Skeletal muscle satellite cell (primary cell): ENCODE data around the gene EOGT.

ENCODE experiments used
- H3K27me3 ChIP-seq: 2 replicates; pipeline ENCODE4 v1.7.0; 2013; ENCODE audit warnings: low read length; ENCODE audit not compliant: control insufficient read depth, insufficient read depth
- H3K36me3 ChIP-seq: 2 replicates; pipeline ENCODE4 v1.7.0; 2013; ENCODE audit warnings: mild to moderate bottlenecking, control low read depth, low read length; ENCODE audit not compliant: insufficient read depth
- H3K4me1 ChIP-seq: 2 replicates; pipeline ENCODE4 v1.7.0; 2013; ENCODE audit warnings: low read length; ENCODE audit not compliant: control insufficient read depth, insufficient read depth
- H3K4me2 ChIP-seq: 2 replicates; pipeline ENCODE4 v1.7.0; 2013; ENCODE audit warnings: mild to moderate bottlenecking, low read length
- H3K4me3 ChIP-seq: 2 replicates; pipeline ENCODE4 v1.7.0; 2013; ENCODE audit warnings: low read length
- H3K9ac ChIP-seq: 2 replicates; pipeline ENCODE4 v1.7.0; 2013; ENCODE audit warnings: mild to moderate bottlenecking, low read depth, low read length, moderate library complexity
- H3K9me3 ChIP-seq: replicated peaks from 2 replicates; pipeline ENCODE4 v1.7.0; 2013; ENCODE audit warnings: mild to moderate bottlenecking, control low read depth, low read length

The EOGT gene

DNA sequence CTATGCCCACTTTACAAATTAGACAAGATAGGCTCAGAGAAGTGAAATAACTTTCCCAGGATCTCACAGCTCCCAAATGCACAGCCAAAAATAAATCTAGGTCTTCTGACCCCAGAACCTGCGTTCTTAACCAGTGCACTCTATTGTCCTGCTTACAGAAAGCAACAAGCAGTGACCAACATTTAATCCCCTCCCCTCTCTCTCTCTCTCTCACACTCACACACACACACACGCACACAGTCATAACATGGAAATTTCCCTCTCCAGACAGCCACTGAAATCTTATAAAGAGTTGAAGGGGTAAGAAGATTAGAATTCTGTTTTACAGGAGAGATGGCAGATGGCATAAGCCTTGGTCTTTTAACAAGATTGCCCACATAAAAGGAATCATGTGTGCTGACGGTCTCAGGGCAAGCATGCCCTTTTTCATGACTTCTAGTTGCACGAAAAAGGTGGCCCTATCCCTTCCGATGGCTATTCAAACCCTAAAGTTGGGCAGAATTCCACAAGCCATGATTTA, 29.4 kb downstream of the EOGT start:
- H3K27me3 ChIP-seq = no peaks in the 10 kb centered on the region
- H3K4me2 ChIP-seq = no peak overlapping the region
- H3K36me3 ChIP-seq = peaks cover 89% of the 10 kb centered on the region
- no peaks in the 10 kb centered on the region for H3K4me1 ChIP-seq
- no peak overlapping the region for H3K9ac ChIP-seq
- no peaks in the 10 kb centered on the region for H3K9me3 ChIP-seq
- no peak overlapping the region for H3K4me3 ChIP-seq

DNA sequence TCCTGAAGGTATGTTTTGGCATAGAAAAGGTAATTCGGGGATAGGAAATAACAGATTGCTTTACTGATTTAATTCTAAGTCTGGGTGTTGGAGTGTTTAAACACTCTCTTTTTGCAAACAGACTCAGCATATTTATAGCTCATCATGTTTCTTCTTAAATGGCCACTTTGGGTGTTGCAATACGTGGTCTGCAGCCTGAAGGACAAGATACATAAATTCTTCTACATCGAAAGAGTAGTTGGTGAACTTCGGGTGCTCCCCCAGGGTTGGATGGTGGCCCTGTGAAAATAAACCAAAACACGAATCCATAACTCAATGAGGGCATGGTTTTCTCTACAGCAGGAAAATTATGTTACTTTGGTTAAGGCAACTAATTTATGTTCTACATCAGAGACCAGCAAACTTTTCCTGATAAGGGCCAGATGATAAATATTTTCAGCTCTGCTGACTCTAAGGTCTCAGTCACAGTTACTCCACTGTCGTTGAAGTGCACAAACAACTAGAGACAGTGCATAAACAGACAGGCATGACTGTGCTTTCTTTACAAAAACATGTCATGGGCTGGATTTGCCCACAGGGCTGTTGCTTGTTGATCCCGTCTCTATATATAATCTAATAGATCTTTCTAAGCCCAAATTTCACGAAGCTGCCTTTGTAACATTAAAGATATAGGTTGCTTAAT, 35.9 kb downstream of the EOGT start:
- Histone ChIP-seq H3K9me3 (no peaks in the 10 kb centered on the region), H3K4me1 (no peaks in the 10 kb centered on the region), H3K9ac (no peak overlapping the region), H3K4me3 (no peak overlapping the region), H3K27me3 (no peaks in the 10 kb centered on the region), H3K36me3 (peaks cover 57% of the 10 kb centered on the region), H3K4me2 (no peak overlapping the region)

DNA sequence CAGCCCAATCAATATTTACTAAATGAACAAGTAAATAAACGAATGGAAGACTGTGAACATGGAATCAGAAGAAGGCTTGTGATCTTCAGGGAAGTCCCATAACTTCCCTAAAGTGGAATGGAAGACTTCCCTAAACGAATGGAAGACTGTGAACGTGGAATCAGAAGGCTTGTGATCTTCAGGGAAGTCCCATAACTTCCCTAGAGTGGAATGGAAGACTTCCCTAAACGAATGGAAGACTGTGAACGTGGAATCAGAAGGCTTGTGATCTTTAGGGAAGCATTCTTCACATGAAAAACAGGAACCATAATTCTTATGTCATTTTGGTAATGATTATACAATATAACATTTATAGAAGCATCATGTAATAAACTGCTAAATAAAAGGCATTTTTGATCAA, 38.8 kb downstream of the EOGT start:
- Histone ChIP-seq H3K27me3 (peaks cover 13% of the 10 kb centered on the region), H3K4me1 (no peaks in the 10 kb centered on the region), H3K4me3 (no peak overlapping the region), H3K9me3 (no peaks in the 10 kb centered on the region), H3K9ac (no peak overlapping the region), H3K4me2 (no peak overlapping the region), H3K36me3 (peaks cover 33% of the 10 kb centered on the region)

DNA sequence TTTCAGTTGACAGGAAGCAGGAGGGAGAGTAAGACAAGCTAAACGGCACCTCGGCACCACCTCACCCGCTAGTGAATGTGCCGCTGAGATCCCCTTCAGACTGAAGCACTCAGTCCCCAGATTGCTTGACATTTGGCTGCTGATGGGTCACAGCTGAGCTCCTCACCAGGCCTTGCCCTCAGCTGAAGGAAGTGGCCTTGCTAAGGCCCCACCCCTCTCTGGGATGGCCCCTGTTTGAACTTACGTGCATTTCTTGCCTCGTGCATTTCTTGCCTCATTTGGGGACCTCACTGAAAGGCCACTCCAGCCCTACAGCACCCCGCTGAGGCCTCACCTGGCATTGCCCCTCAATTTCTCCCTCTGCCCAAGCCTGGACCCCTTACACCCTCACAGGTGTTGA, 39.8 kb downstream of the EOGT start:
- Histone ChIP-seq H3K4me3 (no peak overlapping the region), H3K9ac (no peak overlapping the region), H3K4me2 (no peak overlapping the region), H3K9me3 (no peaks in the 10 kb centered on the region), H3K27me3 (peaks cover 23% of the 10 kb centered on the region), H3K4me1 (no peaks in the 10 kb centered on the region), H3K36me3 (peaks cover 23% of the 10 kb centered on the region)

DNA sequence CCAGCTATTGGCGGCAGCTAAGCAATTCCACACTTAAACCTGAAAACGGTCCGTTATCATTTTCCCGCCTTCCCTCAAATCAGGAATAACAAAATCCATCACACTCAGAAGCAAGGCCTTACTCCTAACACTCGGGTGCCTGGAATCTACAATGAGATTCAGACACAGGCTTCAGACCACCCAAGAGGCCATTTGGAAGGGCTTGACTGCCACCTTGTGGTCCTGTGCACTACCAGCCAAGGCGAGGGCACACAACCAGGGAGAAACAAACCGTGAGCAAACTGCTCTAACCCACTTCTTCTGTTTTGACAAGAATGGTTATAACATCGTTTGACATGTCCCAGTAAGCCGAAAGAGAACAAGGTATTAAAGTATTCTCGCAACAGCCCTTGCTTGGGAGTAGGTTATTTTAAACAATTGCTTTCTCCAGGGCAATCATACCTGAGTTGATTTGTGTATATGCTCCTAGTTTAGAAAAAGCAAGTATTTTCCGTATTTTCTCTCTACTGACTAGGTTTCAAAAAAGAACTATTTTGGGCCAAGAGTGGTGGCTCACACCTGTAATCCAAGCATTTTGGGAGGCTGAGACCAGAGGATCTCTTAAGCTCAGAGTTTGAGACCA, 41.0 kb downstream of the EOGT start:
- Histone ChIP-seq H3K36me3 (peaks cover 11% of the 10 kb centered on the region), H3K27me3 (peaks cover 32% of the 10 kb centered on the region), H3K4me1 (no peaks in the 10 kb centered on the region), H3K9ac (no peak overlapping the region), H3K4me2 (no peak overlapping the region), H3K9me3 (no peaks in the 10 kb centered on the region), H3K4me3 (no peak overlapping the region)

DNA sequence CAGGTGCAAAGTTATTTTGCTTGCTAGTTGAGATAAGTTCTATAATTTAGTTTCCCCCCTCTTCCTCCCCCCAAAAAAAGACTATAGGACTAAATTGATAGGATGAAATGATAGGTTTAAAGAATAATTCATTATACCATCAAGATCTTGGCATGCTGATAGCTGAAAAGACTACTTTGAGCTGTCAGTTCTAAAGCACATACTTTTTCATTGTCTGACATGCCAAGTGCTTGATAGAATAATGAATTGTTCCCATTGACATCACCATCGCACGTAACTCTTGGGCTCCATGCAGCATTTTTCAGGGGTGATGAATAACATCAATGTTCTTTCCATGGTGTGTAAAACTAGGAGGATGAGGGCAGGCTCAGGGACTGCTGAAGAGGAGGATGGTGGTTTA, 48.8 kb downstream of the EOGT start:
- H3K9me3 ChIP-seq = no peaks in the 10 kb centered on the region
- H3K27me3 ChIP-seq = peaks cover 58% of the 10 kb centered on the region
- H3K9ac ChIP-seq = no peak overlapping the region
- H3K4me3 ChIP-seq = no peak overlapping the region
- H3K4me2 ChIP-seq = no peak overlapping the region
- no peaks in the 10 kb centered on the region for H3K36me3 ChIP-seq
- H3K4me1 ChIP-seq = no peaks in the 10 kb centered on the region

DNA sequence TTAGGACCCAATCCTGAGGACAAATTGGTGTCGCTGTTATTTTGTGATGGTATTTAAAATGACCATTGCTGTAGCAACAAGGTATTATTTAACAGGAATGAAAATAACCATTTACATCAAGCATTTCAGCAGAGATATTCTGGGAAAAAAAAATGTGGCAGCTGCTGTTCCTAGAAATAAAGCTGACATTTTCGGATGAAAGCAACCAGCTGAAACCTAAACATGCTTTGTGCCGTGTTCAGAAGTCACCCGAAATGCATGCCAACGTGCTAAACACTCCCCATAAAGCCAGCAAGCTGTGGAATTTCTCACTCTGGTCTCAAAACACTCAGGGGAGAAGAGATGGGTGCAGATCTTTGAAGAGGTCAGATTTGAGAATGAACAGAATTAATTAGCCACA, 49.6 kb downstream of the EOGT start:
- Histone ChIP-seq H3K4me3 (no peak overlapping the region), H3K9me3 (no peaks in the 10 kb centered on the region), H3K9ac (no peak overlapping the region), H3K27me3 (peaks cover 50% of the 10 kb centered on the region), H3K4me1 (no peaks in the 10 kb centered on the region), H3K36me3 (no peaks in the 10 kb centered on the region), H3K4me2 (no peak overlapping the region)

DNA sequence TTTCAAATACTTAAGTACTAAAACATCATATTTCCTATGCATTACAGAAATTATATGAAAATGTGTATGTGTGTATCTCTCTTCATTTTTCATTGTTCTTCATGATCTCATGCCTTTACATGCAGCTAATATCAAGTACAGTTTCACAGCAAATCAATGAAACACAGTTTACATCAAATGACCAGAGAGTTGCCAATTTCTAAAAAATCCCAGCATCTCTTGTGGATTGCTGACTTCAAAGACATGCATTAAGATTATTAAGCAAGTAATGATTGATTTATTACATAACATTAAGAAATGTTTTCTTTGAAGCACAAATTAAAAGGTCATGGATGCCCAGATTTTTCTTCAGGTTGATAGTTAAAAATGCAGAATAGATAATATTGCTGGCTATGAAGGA, 50.1 kb downstream of the EOGT start:
- Histone ChIP-seq H3K4me2 (no peak overlapping the region), H3K27me3 (peaks cover 47% of the 10 kb centered on the region), H3K4me1 (no peaks in the 10 kb centered on the region), H3K9ac (no peak overlapping the region), H3K36me3 (no peaks in the 10 kb centered on the region), H3K9me3 (no peaks in the 10 kb centered on the region), H3K4me3 (no peak overlapping the region)

DNA sequence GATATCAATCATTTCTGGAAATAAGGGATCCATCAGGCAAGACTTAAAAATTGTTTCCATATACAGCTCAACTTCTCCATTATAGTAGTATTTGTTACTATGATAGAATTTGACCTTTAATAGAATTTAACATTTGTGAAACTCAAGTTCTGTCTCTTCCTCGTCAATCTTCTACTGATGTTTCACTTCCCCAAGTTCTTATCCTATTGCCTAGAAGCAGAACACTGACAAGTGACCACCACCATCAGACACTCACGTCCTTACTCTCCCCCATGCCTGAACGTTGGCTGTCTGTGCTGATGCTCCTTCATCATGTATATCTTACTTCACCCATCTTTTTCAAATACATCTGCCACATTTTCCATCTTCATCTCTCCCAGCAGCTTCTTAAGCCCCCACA, 54.6 kb downstream of the EOGT start:
- H3K9ac ChIP-seq = no peak overlapping the region

DNA sequence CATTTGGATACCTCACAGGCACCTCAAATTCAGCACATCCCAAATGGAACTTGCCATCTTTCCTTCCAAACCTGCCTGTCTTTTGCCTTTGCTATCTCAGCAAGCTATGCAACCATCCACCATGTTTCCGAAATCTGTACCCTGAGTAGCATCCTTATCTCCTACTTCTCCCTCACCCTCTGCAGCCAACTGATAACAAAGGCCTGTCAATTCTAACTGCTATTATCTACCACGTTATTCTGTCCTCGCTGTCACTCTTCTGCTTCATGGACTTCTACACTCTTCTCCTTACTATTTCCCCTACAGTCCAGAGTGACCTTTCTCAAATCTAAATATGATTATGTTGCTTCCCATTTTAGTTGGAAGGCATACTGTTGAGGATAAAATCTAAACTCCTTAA, 55.6 kb downstream of the EOGT start:
- no peaks in the 10 kb centered on the region for H3K4me1 ChIP-seq
- no peak overlapping the region for H3K4me2 ChIP-seq
- peaks cover 51% of the 10 kb centered on the region for H3K27me3 ChIP-seq
- no peak overlapping the region for H3K9ac ChIP-seq
- no peaks in the 10 kb centered on the region for H3K36me3 ChIP-seq
- H3K4me3 ChIP-seq = no peak overlapping the region
- H3K9me3 ChIP-seq = no peaks in the 10 kb centered on the region

More for the DNA sequence above, 54.6 kb downstream of the EOGT start:
- Histone ChIP-seq H3K4me1 (no peaks in the 10 kb centered on the region), H3K36me3 (no peaks in the 10 kb centered on the region), H3K9me3 (no peaks in the 10 kb centered on the region), H3K4me2 (no peak overlapping the region), H3K4me3 (no peak overlapping the region), H3K27me3 (peaks cover 51% of the 10 kb centered on the region)

DNA sequence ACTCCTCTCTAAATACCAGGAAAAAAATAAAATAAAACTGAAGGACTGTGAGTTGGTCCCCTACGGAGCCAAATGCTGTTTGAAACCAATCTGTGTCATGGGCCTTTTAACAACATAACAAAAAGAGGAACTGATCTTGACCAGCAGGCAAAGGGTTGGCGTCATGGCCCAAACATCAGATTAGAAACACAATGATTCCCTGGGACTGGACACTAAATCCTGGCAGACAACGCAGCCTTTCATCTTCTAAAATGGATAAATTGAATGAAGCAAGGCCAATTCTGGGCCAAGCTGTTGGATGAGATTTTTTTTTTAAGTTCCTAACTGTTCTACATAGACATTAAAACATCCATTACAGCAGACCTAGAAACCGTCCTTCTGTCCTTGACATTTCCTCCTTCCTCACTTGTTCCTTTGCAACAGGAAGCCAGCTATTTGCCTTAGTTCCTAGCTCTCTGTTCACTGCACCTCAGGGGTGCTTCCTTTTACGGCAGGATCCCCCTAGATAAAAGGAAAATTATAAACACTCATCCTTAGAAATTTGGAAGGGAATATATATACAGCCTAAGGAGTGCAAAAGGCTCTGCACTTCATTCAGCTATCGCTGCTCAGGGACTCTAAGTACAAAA, 59.6 kb downstream of the EOGT start:
- H3K4me3 ChIP-seq = no peak overlapping the region
- no peaks in the 10 kb centered on the region for H3K4me1 ChIP-seq
- no peaks in the 10 kb centered on the region for H3K9me3 ChIP-seq
- H3K9ac ChIP-seq = no peak overlapping the region
- H3K36me3 ChIP-seq = no peaks in the 10 kb centered on the region
- H3K27me3 ChIP-seq = peaks cover 48% of the 10 kb centered on the region
- no peak overlapping the region for H3K4me2 ChIP-seq
